ENCODE data around the gene TBC1D4. TPM values are rescaled to one million over a fixed set of nuclear protein-coding genes. Genes with fewer than 3 reads are reported as not detected.

TBC1D4 gene
- total and polyA plus RNA-seq, 2 experiments from 2014 or later = 5.5 to 13.5 TPM

DNA sequence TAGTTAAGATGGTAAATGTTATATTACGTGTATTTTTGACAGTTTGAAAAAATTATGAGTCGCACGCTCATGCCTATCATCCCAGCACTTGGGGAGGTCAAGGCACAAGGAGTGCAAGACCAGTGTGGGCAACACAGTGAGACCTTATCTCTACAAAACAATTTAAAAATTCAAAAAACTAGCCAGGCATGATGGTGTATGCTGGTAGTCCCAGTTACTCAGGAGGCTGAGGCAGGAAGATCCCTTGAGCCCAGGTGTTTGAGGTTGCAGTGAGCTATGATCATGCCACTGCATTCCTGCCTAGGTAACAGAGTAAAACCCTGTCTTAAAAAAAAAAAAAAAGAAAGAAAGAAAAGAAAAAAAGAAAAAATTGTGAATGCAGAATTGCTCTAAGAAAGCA is 58.0 kb downstream of the TBC1D4 start:
- H2AFZ ChIP-seq = no peak overlapping the region
- no peak for TF ChIP-seq EZH2phosphoT487 (IDR thresholded peaks at IDR 0.05; ENCODE audit: insufficient read depth, low read depth)
- no peak for TF ChIP-seq EZH2 (IDR thresholded peaks at IDR 0.05; ENCODE audit: insufficient read depth, poor library complexity, severe bottlenecking)
- H3K79me2 ChIP-seq (ENCODE audit: insufficient read depth) = peaks cover 13% of the 10 kb centered on the region
- H3K36me3 ChIP-seq (ENCODE audit: low read depth) = no peaks in the 10 kb centered on the region
- no peaks in the 10 kb centered on the region for H4K20me1 ChIP-seq (ENCODE audit: insufficient read depth)
- no peaks in the 10 kb centered on the region for H3K9me2 ChIP-seq (ENCODE audit: insufficient read depth)
- DNase-seq = no peak
- H3F3A ChIP-seq (ENCODE audit: insufficient read depth) = no peaks in the 10 kb centered on the region
- no peaks in the 10 kb centered on the region for H3K9me3 ChIP-seq (ENCODE audit: low read depth)
- no peaks in the 10 kb centered on the region for H3K27me3 ChIP-seq (replicated peaks; ENCODE audit: insufficient read depth)
- no peak overlapping the region for H3K9ac ChIP-seq
- H3K4me2 ChIP-seq (ENCODE audit: unreplicated experiment) = no peak overlapping the region
- WGBS, 2 experiments (ENCODE audit: low coverage in 1 of 2, low lambda C conversion rate in 2 of 2, missing lambda C conversion rate in 2 of 2) = 94% methylated on average over 3 of the region's 3 CpGs
- no peaks in the 10 kb centered on the region for H3K4me1 ChIP-seq (ENCODE audit: insufficient read depth)
- in situ Hi-C loops (cut with MboI) = no loop called here
- no peak overlapping the region for H3K4me3 ChIP-seq
- H3K27ac ChIP-seq = no peak overlapping the region

DNA sequence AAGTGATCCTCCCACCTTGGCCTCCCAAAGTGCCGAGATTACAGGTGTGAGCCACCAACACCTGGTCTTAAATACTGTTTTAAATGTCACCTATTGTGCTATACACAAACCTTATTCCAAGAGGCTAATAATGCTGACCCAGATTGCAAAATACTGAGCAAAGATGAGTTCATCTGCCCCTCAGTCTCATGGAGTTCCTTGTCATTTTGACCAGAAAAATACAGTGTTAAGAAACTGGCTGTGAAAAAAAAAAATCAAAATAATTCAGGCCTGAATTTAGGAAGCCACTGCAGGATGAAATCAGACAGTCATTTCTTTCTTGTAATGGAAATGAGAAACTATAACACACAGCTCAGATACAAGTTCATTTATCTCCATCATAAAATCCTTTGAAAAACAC is 59.9 kb downstream of the TBC1D4 start:
- peak; percentile 14 for DNase-seq
- TF ChIP-seq EZH2 (IDR thresholded peaks at IDR 0.05; ENCODE audit: insufficient read depth, poor library complexity, severe bottlenecking) (no peak), EZH2phosphoT487 (IDR thresholded peaks at IDR 0.05; ENCODE audit: insufficient read depth, low read depth) (no peak)
- Histone ChIP-seq H3K36me3 (ENCODE audit: low read depth) (no peaks in the 10 kb centered on the region), H3K9ac (no peak overlapping the region), H3K4me1 (ENCODE audit: insufficient read depth) (0 out of 2 replicates have a peak, but pooled peaks cover 2% of the 10 kb centered on the region), H4K20me1 (ENCODE audit: insufficient read depth) (no peaks in the 10 kb centered on the region), H3K9me3 (ENCODE audit: low read depth) (no peaks in the 10 kb centered on the region), H3K4me2 (ENCODE audit: unreplicated experiment) (no peak overlapping the region), H3K4me3 (no peak overlapping the region), H2AFZ (no peak overlapping the region), H3K79me2 (ENCODE audit: insufficient read depth) (peaks cover 11% of the 10 kb centered on the region; the same call in 1 of the 2 replicates), H3F3A (ENCODE audit: insufficient read depth) (no peaks in the 10 kb centered on the region), H3K9me2 (ENCODE audit: insufficient read depth) (no peaks in the 10 kb centered on the region), H3K27ac (no peak overlapping the region), H3K27me3 (replicated peaks; ENCODE audit: insufficient read depth) (no peaks in the 10 kb centered on the region)
- in situ Hi-C loops (cut with MboI) = no loop called here
- WGBS, 2 experiments (ENCODE audit: low coverage in 1 of 2, low lambda C conversion rate in 2 of 2, missing lambda C conversion rate in 2 of 2) = 88 to 100% methylated on average over 1 of the region's 1 CpG

DNA sequence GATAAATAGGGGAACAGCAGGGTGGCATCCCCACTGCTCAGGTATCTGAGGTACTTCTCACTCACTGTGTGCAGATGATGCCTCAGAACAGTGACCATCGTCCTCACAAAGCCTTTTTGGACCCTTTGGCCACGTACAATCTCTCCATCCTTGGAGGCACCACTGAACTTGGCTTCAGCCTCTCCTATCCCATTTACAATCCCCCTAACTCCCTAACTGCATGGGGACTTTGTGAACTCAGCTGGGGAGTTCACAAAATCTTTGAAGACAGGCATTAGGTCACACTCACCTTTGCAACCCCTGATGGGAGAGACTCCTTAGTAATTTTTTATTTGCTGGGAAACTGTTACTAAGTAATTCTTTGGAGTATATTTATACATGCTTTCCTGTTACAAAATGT is 60.8 kb downstream of the TBC1D4 start:
- DNase-seq = no peak
- no peaks in the 10 kb centered on the region for H4K20me1 ChIP-seq (ENCODE audit: insufficient read depth)
- 95 to 98% methylated on average over 2 of the region's 2 CpGs for WGBS, 2 experiments (ENCODE audit: low coverage in 1 of 2, low lambda C conversion rate in 2 of 2, missing lambda C conversion rate in 2 of 2)
- in situ Hi-C loops (cut with MboI) = no loop called here
- peaks cover 11% of the 10 kb centered on the region for H3K4me1 ChIP-seq (ENCODE audit: insufficient read depth)
- no peaks in the 10 kb centered on the region for H3K36me3 ChIP-seq (ENCODE audit: low read depth)
- H3K9me2 ChIP-seq (ENCODE audit: insufficient read depth) = no peaks in the 10 kb centered on the region
- TF ChIP-seq EZH2 (IDR thresholded peaks at IDR 0.05; ENCODE audit: insufficient read depth, poor library complexity, severe bottlenecking) = no peak
- no peak for TF ChIP-seq EZH2phosphoT487 (IDR thresholded peaks at IDR 0.05; ENCODE audit: insufficient read depth, low read depth)
- no peak overlapping the region for H2AFZ ChIP-seq
- peaks cover 4% of the 10 kb centered on the region; the same call in 1 of the 2 replicates for H3F3A ChIP-seq (ENCODE audit: insufficient read depth)
- H3K27me3 ChIP-seq (replicated peaks; ENCODE audit: insufficient read depth) = no peaks in the 10 kb centered on the region
- no peak overlapping the region for H3K9ac ChIP-seq
- H3K4me2 ChIP-seq (ENCODE audit: unreplicated experiment) = no peak overlapping the region
- peaks cover 18% of the 10 kb centered on the region for H3K79me2 ChIP-seq (ENCODE audit: insufficient read depth)
- no peak overlapping the region for H3K4me3 ChIP-seq
- H3K27ac ChIP-seq = no peak overlapping the region
- no peaks in the 10 kb centered on the region for H3K9me3 ChIP-seq (ENCODE audit: low read depth)

DNA sequence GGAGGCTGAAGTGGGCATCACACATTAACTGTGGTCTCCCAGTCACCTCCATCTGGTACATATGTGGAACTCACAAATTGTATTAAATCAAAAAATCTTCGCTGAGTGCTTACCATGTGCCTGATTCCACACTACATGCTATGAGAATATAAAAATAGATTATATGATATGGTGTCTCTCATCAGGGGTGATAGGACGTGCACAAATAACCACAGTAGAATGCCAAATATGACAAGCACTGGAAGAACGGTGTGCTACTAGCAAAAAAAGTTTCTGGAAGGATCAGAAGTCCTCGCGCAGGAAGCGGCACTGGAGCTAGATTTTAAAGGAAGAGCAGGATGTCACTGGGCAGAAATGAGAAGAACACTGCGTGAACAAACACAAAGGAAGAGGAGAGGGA is 62.3 kb downstream of the TBC1D4 start:
- 95 to 97% methylated on average over 7 of the region's 7 CpGs for WGBS, 2 experiments (ENCODE audit: low coverage in 1 of 2, low lambda C conversion rate in 2 of 2, missing lambda C conversion rate in 2 of 2)
- in situ Hi-C loops (cut with MboI) = no loop called here
- no peaks in the 10 kb centered on the region for H3K9me2 ChIP-seq (ENCODE audit: insufficient read depth)
- peaks cover 18% of the 10 kb centered on the region for H3F3A ChIP-seq (ENCODE audit: insufficient read depth)
- H3K9ac ChIP-seq = no peak overlapping the region
- no peak for TF ChIP-seq EZH2phosphoT487 (IDR thresholded peaks at IDR 0.05; ENCODE audit: insufficient read depth, low read depth)
- TF ChIP-seq EZH2 (IDR thresholded peaks at IDR 0.05; ENCODE audit: insufficient read depth, poor library complexity, severe bottlenecking) = no peak
- peaks cover 18% of the 10 kb centered on the region for H3K79me2 ChIP-seq (ENCODE audit: insufficient read depth)
- no peak overlapping the region for H3K4me2 ChIP-seq (ENCODE audit: unreplicated experiment)
- no peak overlapping the region for H3K27ac ChIP-seq
- no peak for DNase-seq
- no peak overlapping the region for H3K4me3 ChIP-seq
- no peaks in the 10 kb centered on the region for H3K36me3 ChIP-seq (ENCODE audit: low read depth)
- H3K4me1 ChIP-seq (ENCODE audit: insufficient read depth) = peaks cover 26% of the 10 kb centered on the region
- H3K27me3 ChIP-seq (replicated peaks; ENCODE audit: insufficient read depth) = no peaks in the 10 kb centered on the region
- no peaks in the 10 kb centered on the region for H3K9me3 ChIP-seq (ENCODE audit: low read depth)
- no peak overlapping the region for H2AFZ ChIP-seq
- H4K20me1 ChIP-seq (ENCODE audit: insufficient read depth) = no peaks in the 10 kb centered on the region

DNA sequence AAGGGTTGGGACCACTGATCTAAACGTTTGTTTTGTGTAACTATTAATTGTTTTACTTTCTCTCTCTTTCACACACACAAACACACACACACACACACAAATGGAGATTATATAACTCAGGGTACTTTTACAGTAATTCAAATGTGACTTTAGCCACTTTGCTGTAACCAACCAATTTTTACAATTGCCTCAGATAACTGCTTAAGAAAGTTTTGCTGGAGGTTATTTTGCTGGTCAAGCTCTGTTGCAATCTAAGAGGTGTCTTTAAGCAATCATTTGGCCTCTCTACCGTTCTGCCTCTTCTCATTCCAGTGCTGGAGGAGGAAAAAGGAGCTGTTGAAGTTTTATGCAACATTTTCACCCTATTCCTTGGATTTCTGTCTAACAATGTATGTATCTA is 63.0 kb downstream of the TBC1D4 start:
- Histone ChIP-seq H3K79me2 (ENCODE audit: insufficient read depth) (peaks cover 21% of the 10 kb centered on the region), H3K4me2 (ENCODE audit: unreplicated experiment) (no peak overlapping the region), H3K4me3 (no peak overlapping the region), H3K4me1 (ENCODE audit: insufficient read depth) (peaks cover 27% of the 10 kb centered on the region), H3F3A (ENCODE audit: insufficient read depth) (peaks cover 25% of the 10 kb centered on the region), H3K27me3 (replicated peaks; ENCODE audit: insufficient read depth) (no peaks in the 10 kb centered on the region), H3K9me2 (ENCODE audit: insufficient read depth) (no peaks in the 10 kb centered on the region), H3K9ac (no peak overlapping the region), H3K36me3 (ENCODE audit: low read depth) (no peaks in the 10 kb centered on the region), H2AFZ (no peak overlapping the region), H3K27ac (no peak overlapping the region), H3K9me3 (ENCODE audit: low read depth) (no peaks in the 10 kb centered on the region), H4K20me1 (ENCODE audit: insufficient read depth) (no peaks in the 10 kb centered on the region)
- in situ Hi-C loops (cut with MboI) = no loop called here
- 78 to 79% methylated on average over 2 of the region's 2 CpGs for WGBS, 2 experiments (ENCODE audit: low coverage in 1 of 2, low lambda C conversion rate in 2 of 2, missing lambda C conversion rate in 2 of 2)
- TF ChIP-seq EZH2phosphoT487 (IDR thresholded peaks at IDR 0.05; ENCODE audit: insufficient read depth, low read depth) = no peak
- no peak for TF ChIP-seq EZH2 (IDR thresholded peaks at IDR 0.05; ENCODE audit: insufficient read depth, poor library complexity, severe bottlenecking)
- peak; percentile 42 for DNase-seq

Data from GM23248 (cell line).